GM21528 (cell line): Measurements from ENCODE around the gene DNAJB14.
A peak's percentile ranks its signal among the peaks of the same experiment; 100 is the strongest.

ENCODE experiments used
- ATAC-seq: cut with Tn5 transposase; IDR thresholded peaks from one replicate; pipeline ENCODE4 v1.9.1; 2021; ENCODE audit warnings: mild to moderate bottlenecking, moderate library complexity; ENCODE audit not compliant: unreplicated experiment, low FRiP score

Gene DNAJB14

DNA sequence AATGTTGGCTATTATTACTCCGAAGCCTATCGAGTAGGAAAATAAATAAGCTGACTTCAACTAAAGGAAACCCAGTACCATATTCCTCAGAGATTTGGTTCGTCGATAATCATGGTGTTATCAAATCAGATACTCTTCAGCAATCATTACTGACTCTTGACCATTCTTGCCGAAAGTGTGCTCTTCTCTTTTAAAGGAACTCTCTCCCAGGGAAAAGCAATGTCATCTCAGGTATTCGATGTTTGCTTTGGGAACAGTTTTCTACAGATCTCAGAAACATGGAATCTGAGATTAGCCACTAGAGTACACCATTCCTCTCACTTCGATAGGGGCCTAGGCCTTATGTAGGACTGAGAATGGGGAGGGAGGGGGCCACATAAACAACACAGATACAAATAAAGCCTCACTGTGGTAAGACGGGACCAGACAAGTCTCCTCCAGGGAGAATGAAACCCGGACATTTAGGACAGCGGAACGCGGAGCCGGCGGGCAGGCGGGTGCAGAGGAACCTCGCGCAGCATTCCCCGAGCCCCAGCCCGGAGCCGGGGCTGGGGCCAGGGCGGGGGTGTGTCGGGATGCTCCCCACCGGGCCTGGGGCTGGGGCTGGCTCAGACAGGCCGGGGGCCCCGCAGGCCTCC, 581 bp downstream of the DNAJB14 start:
- ATAC-seq = peak; percentile 3

DNA sequence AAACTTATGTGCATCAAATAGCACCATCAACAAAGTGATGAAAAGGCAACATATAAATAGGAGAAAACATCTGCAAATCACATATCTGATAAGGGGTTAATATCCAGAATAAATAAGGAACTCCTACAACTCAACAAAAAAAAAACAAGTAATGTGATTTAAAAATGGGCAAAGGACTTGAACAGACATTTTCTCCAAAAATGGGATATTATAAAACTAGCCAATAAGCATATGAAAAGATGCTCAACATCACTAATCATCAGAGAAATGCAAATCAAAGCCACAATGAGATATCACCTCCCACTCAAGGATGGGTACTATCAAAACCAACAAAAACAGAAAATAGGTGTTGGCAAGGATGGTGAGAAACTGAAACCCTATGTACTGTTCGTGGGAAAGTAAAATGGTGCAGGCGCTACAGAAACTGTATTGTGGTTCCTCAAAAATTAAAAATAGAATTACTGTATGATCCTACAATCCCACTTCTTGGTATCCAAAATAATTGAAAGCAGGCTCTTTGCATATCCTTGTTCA, 2.4 kb downstream of the DNAJB14 start:
- ATAC-seq = no peak

DNA sequence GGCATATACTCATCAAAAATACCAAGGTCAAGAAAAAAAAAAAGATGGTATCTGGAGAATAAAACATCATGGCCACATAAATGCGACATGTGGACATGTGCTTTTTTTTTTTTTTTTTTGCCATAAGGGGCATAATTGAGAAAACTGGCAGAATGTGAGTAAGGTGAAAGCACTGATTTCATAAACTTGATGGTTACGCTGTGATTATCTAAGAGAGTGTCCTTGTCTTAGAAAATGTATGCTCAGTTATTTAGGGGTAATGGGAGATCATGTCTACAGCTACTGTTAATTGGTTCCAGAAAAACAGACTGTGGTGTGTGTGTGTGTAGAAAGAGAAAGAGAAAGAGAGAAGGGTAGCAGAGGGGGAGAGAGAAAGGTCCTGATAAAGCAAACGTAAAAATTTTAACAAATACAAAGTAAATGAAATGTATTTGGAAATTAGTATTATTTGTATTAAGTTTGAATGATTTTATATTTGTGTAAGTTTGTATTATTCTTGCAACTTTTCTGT, 8.1 kb downstream of the DNAJB14 start:
- no peak for ATAC-seq

- no peak for ATAC-seq
Measured at GRCh38 chr4:99934891-99935290, 11.5 kb downstream of the DNAJB14 start.

DNA sequence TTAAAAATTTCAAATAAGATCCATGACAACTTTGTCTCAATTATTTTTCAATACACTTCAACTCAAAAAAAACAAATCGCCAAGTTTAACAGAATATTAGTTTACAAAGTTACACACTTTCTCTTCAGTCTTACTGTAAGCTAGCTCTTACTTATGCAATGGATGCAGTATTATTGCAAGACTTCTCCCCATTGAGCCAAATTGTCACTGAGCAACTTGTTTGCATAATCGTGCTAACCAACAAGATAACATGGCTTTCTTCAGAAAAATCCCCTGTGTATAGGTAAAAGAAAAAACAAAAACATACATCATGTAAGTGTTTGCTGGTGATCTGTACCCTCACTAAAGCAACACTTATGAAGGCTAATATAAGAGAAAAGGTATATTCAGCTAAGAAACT, 18.9 kb downstream of the DNAJB14 start:
- no peak for ATAC-seq

- no peak for ATAC-seq
Measured at GRCh38 chr4:99921174-99921573, 25.2 kb downstream of the DNAJB14 start.

DNA sequence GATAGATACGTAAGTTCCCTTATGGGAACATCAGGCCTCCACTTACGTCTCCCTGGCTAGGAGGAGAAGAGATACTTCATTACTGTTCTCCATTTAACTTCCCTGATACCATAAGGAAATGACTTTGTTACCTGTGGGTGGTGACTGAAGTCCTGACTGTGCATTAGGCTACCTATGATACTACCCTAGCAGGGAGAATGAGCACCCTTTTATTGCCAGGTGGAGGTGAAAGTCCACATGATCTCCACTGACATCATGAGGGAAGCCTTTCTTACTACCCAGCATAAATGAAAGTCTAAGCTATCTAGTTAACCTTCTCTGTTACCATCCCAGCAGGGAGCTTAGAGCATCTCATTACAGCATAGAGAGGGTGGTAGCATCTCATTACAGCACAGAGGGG, 27.8 kb downstream of the DNAJB14 start:
- ATAC-seq = no peak

- no peak for ATAC-seq
Measured at GRCh38 chr4:99917575-99917974, 28.8 kb downstream of the DNAJB14 start.

- no peak for ATAC-seq
Measured at GRCh38 chr4:99915449-99915848, 31.0 kb downstream of the DNAJB14 start.

- ATAC-seq = no peak
Measured at GRCh38 chr4:99894998-99895397, 51.4 kb downstream of the DNAJB14 start.

DNA sequence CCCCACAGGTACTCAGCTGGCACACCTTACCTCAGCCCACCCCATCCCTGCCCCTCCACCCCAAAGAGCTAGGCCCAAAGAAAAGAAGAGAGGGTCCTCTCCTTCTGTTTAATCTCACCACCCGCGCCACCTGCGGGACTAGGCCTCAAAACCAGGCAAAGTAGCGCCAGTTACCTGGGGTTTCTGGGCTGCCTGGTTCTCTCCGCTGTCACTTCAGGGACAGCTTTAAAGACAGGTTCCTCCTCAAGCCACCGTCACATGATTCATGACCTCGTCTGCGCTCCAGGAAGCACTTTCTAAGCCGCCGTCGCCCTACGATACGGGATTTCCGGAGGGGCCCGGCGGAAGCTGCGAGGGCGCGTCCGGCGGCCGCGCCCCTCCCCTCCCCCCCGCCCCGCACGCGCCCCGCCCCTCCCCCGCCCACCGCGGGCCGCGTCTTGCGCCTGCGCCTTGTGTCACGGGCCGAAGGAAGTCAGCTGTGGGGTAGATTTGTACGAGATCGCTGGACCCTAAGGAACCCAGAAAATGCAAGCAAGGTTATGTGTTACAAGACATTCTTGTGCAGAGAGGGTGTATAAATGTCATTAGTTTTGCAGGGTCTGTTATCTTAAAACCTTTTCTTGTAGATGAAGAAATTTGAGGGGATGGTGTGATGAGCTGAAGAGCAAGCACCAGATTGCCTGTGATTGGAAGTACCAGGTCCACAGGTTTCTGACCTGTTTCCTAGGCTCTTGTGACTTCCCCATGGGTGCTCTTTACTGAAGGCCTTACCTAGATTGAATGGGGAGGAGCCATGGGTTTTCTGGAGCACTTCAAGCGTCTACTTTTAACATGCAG, 52.0 kb downstream of the DNAJB14 start, which contains the start of gene LAMTOR3:
Gene LAMTOR3 (minus strand): TSS at position 267 of the 837 bp plus-strand sequence. CDS start 464 bp downstream, outside the sequence.
- peak; percentile 99 for ATAC-seq

GRCh38 chr4:99893839-99894160, 52.6 kb downstream of the DNAJB14 start:
- ATAC-seq = no peak

- ATAC-seq = no peak
Measured at GRCh38 chr4:99893029-99893428, 53.4 kb downstream of the DNAJB14 start.

GRCh38 chr4:99891351-99891750, 55.1 kb downstream of the DNAJB14 start:
- no peak for ATAC-seq

GRCh38 chr4:99887837-99888236, 58.6 kb downstream of the DNAJB14 start:
- ATAC-seq = no peak

GRCh38 chr4:99886146-99886545, 60.3 kb downstream of the DNAJB14 start:
- no peak for ATAC-seq

GRCh38 chr4:99885687-99886086, 60.7 kb downstream of the DNAJB14 start:
- ATAC-seq = no peak

DNA sequence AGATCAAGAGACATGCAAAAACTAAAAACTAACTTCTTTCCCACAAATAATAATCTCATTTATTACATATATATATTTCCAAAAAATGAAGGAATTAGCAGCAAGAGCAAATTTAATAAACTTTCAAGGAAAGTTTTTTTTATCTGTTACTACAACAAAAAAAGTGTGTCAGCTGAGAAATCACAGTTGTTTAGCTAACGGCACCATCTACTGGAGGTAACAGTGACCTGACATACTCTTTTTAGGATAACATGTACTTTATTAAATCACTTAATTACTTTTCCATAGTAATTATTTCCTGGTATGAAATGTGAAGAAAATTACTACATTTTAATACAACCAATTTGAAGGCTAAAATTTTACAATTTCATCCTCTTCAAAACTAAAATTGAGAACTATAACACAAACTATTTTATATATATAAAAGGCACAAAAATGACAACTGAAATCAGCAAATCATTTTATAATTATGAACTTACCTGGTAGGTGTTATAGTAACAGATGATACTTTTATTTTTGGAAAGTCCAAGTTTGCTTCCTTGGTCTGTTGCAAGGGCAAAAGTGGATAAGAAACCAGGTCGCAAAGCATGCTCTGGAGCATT, 61.3 kb downstream of the DNAJB14 start:
- no peak for ATAC-seq

- ATAC-seq = no peak
Measured at GRCh38 chr4:99879458-99879857, 67.0 kb downstream of the DNAJB14 start.

DNA sequence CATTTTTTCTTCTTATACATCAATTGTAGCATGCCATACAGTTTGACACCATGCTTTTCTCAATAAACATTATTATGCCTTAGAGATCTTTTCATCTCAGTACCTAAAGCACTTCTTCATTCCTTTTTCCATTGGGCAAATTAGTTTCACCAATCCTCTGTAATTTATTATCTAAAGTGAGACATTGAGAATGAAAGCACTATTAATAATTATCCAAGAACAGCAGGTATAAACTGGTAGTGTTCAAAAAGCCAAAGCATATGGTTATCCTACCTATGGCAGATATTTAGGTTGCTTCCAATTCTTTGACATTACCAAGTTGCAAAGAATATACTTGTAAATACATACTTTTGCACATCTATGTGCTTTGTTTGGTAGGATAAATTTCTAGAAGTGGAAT, 67.8 kb downstream of the DNAJB14 start:
- ATAC-seq = no peak

GRCh38 chr4:99876946-99877345, 69.5 kb downstream of the DNAJB14 start:
- no peak for ATAC-seq
